SK-N-SH treated with all-trans-retinoic acid at 6 μM for 48 hours (cell line): ENCODE data around the gene CYP2A6.
"Not testable (repeated sequence)": the region's sequence is repeated elsewhere in the genome, so short reads cannot be mapped to it uniquely, and the experiment has no call there.

Source experiments
- ATAC-seq: fragments of 200-7000 bp; cut with Tn5 transposase; 3 replicates; pipeline ENCODE4 v1.9.1; 2020; ENCODE audit warnings: mild to moderate bottlenecking, moderate library complexity
- BACH2 ChIP-seq: fragments of 250-450 bp; sonication (Bioruptor Pico); IDR thresholded peaks from 2 replicates; pipeline ENCODE4 v1.9.0; 2021; ENCODE audit warnings: mild to moderate bottlenecking, borderline replicate concordance
- CSDC2 ChIP-seq: fragments of 250-450 bp; sonication (Bioruptor Pico); IDR thresholded peaks from 2 replicates; pipeline ENCODE4 v1.5.0; 2020; ENCODE audit warnings: mild to moderate bottlenecking, moderate library complexity
- ESRRG ChIP-seq: fragments of 250-450 bp; sonication (Bioruptor Pico); IDR thresholded peaks from 2 replicates; pipeline ENCODE4 v1.6.1; 2021; ENCODE audit warnings: mild to moderate bottlenecking
- GLIS3 ChIP-seq: fragments of 250-450 bp; sonication (Bioruptor Pico); IDR thresholded peaks from 2 replicates; pipeline ENCODE4 v1.5.0; 2020; ENCODE audit warnings: mild to moderate bottlenecking, moderate library complexity
- ISL1 ChIP-seq: fragments of 250-450 bp; sonication (Bioruptor Pico); IDR thresholded peaks from 2 replicates; pipeline ENCODE4 v2.1.2; 2022; ENCODE audit warnings: mild to moderate bottlenecking, moderate library complexity
- OSR1 ChIP-seq: fragments of 250-450 bp; sonication (Bioruptor Pico); IDR thresholded peaks from 2 replicates; pipeline ENCODE4 v1.8.0; 2022; ENCODE audit warnings: moderate library complexity, mild to moderate bottlenecking, inconsistent platforms
- RARB ChIP-seq: fragments of 250-450 bp; sonication (Bioruptor Pico); IDR thresholded peaks from 2 replicates; pipeline ENCODE4 v1.8.0; 2021; ENCODE audit warnings: mild to moderate bottlenecking, moderate library complexity
- SNAI2 ChIP-seq: fragments of 250-450 bp; sonication (Bioruptor Pico); IDR thresholded peaks from 2 replicates; pipeline ENCODE4 v1.5.0; 2020; ENCODE audit warnings: mild to moderate bottlenecking, moderate library complexity
- TCF4 ChIP-seq: fragments of 250-450 bp; sonication (Bioruptor Pico); IDR thresholded peaks from 2 replicates; pipeline ENCODE4 v1.8.0; 2021; ENCODE audit warnings: mild to moderate bottlenecking, moderate library complexity, borderline replicate concordance
- TOX ChIP-seq: fragments of 250-450 bp; sonication (Bioruptor Pico); IDR thresholded peaks from 2 replicates; pipeline ENCODE4 v1.8.0; 2021; ENCODE audit warnings: mild to moderate bottlenecking, moderate library complexity, borderline replicate concordance
- ZC3H10 ChIP-seq: fragments of 250-450 bp; sonication (Bioruptor Pico); IDR thresholded peaks from 2 replicates; pipeline ENCODE4 v1.5.1; 2021; ENCODE audit warnings: mild to moderate bottlenecking, moderate library complexity
- ZFP3 ChIP-seq: fragments of 250-450 bp; sonication (Bioruptor Pico); IDR thresholded peaks from 2 replicates; pipeline ENCODE4 v1.5.0; 2020; ENCODE audit warnings: mild to moderate bottlenecking, moderate library complexity
- ZFP30 ChIP-seq: fragments of 450-650 bp; formaldehyde crosslinking; IDR thresholded peaks from 2 replicates; pipeline ENCODE4 v1.5.0; 2022; ENCODE audit warnings: mild to moderate bottlenecking, moderate library complexity
- ZNF565 ChIP-seq: fragments of 450-650 bp; formaldehyde crosslinking; conservative IDR thresholded peaks from 2 replicates; pipeline ENCODE4 v1.5.0; 2020; ENCODE audit warnings: low read depth, mild to moderate bottlenecking, moderate library complexity
- ZNF70 ChIP-seq: fragments of 450-650 bp; formaldehyde crosslinking; IDR thresholded peaks from 2 replicates; pipeline ENCODE4 v1.5.0; 2020; ENCODE audit warnings: mild to moderate bottlenecking, moderate library complexity
- TF ChIP-seq, protein P1 (sequence below): fragments of 250-450 bp; sonication (Bioruptor Pico); IDR thresholded peaks from 2 replicates; pipeline ENCODE4 v1.8.0; 2021; ENCODE audit warnings: low read depth, mild to moderate bottlenecking, moderate library complexity, borderline replicate concordance
- TF ChIP-seq, protein P2 (sequence below): fragments of 250-450 bp; sonication (Bioruptor Pico); IDR thresholded peaks from 2 replicates; pipeline ENCODE4 v1.5.1; 2020; ENCODE audit warnings: low read depth, mild to moderate bottlenecking, moderate library complexity
- TF ChIP-seq, protein P3 (sequence below): fragments of 250-450 bp; sonication (Bioruptor Pico); IDR thresholded peaks from 2 replicates; pipeline ENCODE4 v1.5.1; 2021; ENCODE audit warnings: mild to moderate bottlenecking, moderate library complexity
- TF ChIP-seq, protein P4 (sequence below): fragments of 250-450 bp; sonication (Bioruptor Pico); IDR thresholded peaks from 2 replicates; pipeline ENCODE4 v1.8.0; 2020; ENCODE audit warnings: mild to moderate bottlenecking, moderate library complexity, borderline replicate concordance
- TF ChIP-seq, protein P5 (sequence below): fragments of 250-450 bp; sonication (Bioruptor Pico); IDR thresholded peaks from 2 replicates; pipeline ENCODE4 v1.5.0; 2020; ENCODE audit warnings: mild to moderate bottlenecking, moderate library complexity

CYP2A6 gene

DNA sequence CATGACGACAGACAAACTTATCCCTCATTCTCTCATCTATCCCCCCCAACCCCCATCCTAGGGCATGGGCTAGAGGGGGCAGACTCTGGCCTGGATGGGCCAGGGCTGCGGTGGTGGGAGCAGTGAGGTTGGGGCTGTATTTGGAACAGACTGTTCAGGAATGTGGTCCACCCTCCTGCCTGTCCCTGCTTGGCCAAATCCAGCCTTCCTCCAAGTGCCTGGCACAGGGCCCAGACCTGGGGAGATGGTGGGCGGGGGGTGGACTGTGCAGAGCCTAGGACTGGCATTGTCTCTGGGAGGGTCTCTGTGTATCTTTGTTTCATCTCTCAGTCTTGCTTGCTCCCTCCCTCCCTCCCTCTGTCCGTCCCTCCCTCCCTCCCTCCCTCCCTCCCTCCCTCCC is 37.1 kb downstream of the CYP2A6 start:
- TF ChIP-seq SNAI2 (CRISPR knock-in tag), result no peak
- no peak for TF ChIP-seq ZNF70 (CRISPR knock-in tag)
- TF ChIP-seq, protein P1, sequence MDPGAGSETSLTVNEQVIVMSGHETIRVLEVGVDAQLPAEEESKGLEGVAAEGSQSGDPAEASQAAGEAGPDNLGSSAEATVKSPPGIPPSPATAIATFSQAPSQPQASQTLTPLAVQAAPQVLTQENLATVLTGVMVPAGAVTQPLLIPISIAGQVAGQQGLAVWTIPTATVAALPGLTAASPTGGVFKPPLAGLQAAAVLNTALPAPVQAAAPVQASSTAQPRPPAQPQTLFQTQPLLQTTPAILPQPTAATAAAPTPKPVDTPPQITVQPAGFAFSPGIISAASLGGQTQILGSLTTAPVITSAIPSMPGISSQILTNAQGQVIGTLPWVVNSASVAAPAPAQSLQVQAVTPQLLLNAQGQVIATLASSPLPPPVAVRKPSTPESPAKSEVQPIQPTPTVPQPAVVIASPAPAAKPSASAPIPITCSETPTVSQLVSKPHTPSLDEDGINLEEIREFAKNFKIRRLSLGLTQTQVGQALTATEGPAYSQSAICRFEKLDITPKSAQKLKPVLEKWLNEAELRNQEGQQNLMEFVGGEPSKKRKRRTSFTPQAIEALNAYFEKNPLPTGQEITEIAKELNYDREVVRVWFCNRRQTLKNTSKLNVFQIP (CRISPR knock-in tag), result no peak
- TF ChIP-seq ZC3H10 (CRISPR knock-in tag), result no peak
- TF ChIP-seq ZNF565 (CRISPR knock-in tag), result no peak
- no peak for TF ChIP-seq ZFP3 (CRISPR knock-in tag)
- TF ChIP-seq, protein P2, sequence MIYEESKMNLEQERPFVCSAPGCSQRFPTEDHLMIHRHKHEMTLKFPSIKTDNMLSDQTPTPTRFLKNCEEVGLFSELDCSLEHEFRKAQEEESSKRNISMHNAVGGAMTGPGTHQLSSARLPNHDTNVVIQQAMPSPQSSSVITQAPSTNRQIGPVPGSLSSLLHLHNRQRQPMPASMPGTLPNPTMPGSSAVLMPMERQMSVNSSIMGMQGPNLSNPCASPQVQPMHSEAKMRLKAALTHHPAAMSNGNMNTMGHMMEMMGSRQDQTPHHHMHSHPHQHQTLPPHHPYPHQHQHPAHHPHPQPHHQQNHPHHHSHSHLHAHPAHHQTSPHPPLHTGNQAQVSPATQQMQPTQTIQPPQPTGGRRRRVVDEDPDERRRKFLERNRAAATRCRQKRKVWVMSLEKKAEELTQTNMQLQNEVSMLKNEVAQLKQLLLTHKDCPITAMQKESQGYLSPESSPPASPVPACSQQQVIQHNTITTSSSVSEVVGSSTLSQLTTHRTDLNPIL, result no peak
- TF ChIP-seq BACH2 (CRISPR knock-in tag), result no peak
- TF ChIP-seq ESRRG (CRISPR knock-in tag), result no peak
- TF ChIP-seq, protein P3, sequence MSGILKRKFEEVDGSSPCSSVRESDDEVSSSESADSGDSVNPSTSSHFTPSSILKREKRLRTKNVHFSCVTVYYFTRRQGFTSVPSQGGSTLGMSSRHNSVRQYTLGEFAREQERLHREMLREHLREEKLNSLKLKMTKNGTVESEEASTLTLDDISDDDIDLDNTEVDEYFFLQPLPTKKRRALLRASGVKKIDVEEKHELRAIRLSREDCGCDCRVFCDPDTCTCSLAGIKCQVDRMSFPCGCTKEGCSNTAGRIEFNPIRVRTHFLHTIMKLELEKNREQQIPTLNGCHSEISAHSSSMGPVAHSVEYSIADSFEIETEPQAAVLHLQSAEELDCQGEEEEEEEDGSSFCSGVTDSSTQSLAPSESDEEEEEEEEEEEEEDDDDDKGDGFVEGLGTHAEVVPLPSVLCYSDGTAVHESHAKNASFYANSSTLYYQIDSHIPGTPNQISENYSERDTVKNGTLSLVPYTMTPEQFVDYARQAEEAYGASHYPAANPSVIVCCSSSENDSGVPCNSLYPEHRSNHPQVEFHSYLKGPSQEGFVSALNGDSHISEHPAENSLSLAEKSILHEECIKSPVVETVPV (CRISPR knock-in tag), result no peak
- TF ChIP-seq GLIS3 (CRISPR knock-in tag), result no peak
- TF ChIP-seq TOX, result no peak
- no peak for TF ChIP-seq CSDC2 (CRISPR knock-in tag)
- TF ChIP-seq, protein P4, sequence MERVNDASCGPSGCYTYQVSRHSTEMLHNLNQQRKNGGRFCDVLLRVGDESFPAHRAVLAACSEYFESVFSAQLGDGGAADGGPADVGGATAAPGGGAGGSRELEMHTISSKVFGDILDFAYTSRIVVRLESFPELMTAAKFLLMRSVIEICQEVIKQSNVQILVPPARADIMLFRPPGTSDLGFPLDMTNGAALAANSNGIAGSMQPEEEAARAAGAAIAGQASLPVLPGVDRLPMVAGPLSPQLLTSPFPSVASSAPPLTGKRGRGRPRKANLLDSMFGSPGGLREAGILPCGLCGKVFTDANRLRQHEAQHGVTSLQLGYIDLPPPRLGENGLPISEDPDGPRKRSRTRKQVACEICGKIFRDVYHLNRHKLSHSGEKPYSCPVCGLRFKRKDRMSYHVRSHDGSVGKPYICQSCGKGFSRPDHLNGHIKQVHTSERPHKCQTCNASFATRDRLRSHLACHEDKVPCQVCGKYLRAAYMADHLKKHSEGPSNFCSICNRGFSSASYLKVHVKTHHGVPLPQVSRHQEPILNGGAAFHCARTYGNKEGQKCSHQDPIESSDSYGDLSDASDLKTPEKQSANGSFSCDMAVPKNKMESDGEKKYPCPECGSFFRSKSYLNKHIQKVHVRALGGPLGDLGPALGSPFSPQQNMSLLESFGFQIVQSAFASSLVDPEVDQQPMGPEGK (CRISPR knock-in tag), result no peak
- TF ChIP-seq OSR1, result no peak
- TF ChIP-seq ZFP30 (CRISPR knock-in tag), result no peak
- TF ChIP-seq RARB, result no peak
- ATAC-seq, result peak; percentile 23

DNA sequence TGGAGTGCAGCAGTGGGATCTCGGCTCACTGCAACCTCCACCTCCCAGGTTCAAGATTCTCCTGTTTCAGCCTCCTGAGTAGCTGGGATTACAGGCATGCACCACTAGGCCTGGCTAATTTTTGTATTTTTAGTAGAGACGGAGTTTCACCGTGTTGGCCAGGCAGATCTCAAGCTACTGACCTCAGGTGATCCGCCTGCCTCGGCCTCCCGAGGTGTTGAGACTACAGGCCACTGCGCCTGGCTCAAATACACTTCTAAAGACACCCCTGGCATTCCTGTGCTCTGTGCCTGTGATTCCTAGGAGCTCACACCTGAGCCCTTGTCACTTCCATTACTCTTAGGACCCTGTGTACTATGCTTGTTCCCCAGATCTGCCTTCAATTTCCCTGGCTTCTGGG is 37.7 kb downstream of the CYP2A6 start:
- not testable (repeated sequence) for ATAC-seq

DNA sequence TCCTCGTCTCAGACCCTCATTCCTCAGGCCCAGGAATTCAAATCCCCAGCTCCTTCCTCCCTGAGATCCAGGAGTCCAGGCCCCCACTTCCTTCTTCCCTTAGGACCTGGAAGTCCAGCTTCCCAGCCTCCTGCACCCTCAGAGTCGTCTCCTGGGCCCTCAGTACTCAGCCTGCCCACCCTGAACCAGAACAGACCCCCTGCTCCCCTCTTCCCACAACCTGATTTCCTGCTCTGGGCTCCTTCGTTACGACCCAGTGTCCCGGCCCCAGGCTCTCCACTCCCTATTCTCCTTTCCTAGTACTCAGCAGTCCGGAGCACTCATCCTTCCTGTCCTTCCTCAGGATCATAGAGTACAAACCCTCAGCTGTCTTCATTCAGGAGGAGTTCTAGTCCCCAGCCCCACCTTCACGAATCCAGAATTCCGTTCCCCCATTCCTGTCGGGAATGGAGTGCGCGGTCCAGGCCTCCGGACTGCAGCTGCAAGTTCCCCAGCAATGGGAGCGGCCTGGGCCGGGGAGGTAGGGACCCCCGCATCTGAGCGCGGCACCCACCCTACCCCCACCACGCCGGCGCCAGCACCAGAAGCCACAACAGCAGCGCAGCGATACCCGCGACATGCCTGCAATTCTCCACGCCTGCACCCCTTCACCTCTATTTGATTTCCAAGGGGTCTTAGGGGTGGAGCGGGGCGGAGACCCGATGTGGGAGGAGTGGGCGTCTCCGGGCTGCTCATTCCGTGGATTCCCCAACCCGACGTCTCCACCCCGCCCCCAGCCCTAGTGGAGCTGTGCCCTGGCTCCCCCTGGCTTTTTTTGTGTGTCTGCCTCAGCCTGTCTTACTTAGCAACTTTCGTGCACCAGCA is 38.5 kb downstream of the CYP2A6 start:
- ATAC-seq, result no peak
- TF ChIP-seq SNAI2 (CRISPR knock-in tag), result no peak
- TF ChIP-seq OSR1, result no peak
- no peak for TF ChIP-seq BACH2 (CRISPR knock-in tag)
- no peak for TF ChIP-seq ZNF565 (CRISPR knock-in tag)
- no peak for TF ChIP-seq ZFP30 (CRISPR knock-in tag)

DNA sequence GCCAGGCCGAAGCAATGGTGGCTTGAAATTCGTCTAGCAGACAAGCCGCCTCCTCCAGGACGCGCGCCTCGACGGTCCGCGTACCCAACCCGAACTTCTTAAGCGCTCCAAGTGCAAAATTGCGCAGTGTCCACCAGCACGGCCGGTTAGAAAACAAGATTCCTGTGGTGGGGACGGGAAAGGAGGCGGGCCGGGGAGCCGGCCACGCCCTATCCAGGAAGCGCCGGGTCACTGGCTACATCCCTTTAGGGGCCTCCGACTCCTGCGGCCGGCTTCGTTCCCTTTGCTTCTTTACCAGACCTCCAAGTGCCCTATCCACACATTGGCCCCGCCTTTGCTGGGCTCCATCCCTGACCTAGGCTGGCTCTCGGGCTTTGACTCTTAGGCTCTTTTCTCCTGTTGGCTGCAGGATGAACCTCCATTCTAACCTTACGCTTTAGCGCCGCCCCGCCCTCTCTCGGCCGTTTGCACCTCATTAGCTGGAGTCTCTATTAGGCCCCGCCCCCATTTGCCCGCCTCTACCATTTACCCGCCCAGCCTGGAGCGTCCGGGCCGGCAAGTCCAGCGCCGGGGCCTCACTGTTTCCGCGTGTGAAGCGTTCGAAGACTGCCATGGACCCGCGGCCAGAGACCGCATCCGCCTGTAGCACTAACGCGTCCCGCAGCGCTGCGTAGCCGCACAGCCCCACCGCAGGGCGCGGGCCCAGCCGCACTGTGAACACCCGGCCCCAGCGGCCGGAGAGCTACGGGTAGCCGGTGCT is 39.4 kb downstream of the CYP2A6 start:
- ATAC-seq, result peak; percentile 69

DNA sequence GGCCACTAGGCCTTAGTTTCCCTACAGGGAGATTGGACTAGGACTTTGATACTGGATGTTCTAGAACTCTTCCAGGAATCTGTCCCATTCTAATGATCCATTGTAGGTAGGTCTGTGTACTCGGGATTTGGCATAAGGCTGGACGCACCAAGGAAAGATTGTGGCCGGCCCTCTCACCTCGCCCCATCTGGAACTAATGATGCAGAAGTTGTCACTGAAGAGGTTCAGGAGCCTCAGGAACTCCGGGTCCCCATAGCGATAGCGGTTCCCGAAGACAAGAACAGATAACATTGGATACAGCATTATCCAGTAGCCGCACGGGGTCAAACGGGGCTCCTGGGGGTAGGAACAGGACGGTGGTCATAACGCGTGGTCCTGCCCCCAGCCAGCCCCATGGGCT is 40.1 kb downstream of the CYP2A6 start:
- no peak for ATAC-seq
- TF ChIP-seq CSDC2 (CRISPR knock-in tag) (no peak), GLIS3 (CRISPR knock-in tag) (no peak), ISL1 (CRISPR knock-in tag) (no peak), TOX (no peak), OSR1 (no peak), ZNF70 (CRISPR knock-in tag) (no peak), BACH2 (CRISPR knock-in tag) (no peak), TCF4 (no peak)
- TF ChIP-seq, protein P3 (CRISPR knock-in tag), result no peak
- TF ChIP-seq, protein P5, sequence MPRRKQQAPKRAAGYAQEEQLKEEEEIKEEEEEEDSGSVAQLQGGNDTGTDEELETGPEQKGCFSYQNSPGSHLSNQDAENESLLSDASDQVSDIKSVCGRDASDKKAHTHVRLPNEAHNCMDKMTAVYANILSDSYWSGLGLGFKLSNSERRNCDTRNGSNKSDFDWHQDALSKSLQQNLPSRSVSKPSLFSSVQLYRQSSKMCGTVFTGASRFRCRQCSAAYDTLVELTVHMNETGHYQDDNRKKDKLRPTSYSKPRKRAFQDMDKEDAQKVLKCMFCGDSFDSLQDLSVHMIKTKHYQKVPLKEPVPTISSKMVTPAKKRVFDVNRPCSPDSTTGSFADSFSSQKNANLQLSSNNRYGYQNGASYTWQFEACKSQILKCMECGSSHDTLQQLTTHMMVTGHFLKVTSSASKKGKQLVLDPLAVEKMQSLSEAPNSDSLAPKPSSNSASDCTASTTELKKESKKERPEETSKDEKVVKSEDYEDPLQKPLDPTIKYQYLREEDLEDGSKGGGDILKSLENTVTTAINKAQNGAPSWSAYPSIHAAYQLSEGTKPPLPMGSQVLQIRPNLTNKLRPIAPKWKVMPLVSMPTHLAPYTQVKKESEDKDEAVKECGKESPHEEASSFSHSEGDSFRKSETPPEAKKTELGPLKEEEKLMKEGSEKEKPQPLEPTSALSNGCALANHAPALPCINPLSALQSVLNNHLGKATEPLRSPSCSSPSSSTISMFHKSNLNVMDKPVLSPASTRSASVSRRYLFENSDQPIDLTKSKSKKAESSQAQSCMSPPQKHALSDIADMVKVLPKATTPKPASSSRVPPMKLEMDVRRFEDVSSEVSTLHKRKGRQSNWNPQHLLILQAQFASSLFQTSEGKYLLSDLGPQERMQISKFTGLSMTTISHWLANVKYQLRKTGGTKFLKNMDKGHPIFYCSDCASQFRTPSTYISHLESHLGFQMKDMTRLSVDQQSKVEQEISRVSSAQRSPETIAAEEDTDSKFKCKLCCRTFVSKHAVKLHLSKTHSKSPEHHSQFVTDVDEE, result no peak
